HepG2 (cell line): ENCODE measurements around the gene GPR149. TPM values are rescaled to one million over a fixed set of nuclear protein-coding genes. Genes with fewer than 3 reads are reported as not detected.
A peak's percentile ranks its signal among the peaks of the same experiment; 100 is the strongest.

Experiments used
- ATAC-seq: fragments of 200-7000 bp; cut with Tn5 transposase; 3 replicates; pipeline ENCODE4 v1.9.1; 2020; ENCODE audit warnings: mild to moderate bottlenecking, moderate library complexity
- BruUV-seq: library from RNA; stranded (reverse); fragments of 400-500 nt; replicated peaks from 2 replicates; lab custom pipeline; 2021; lab: Mats Ljungman, UMichigan
- CTCF ChIA-PET: fragments of 300-600 bp; formaldehyde crosslinking; extraction: SDS; loops from one replicate; lab custom pipeline; 2021; ENCODE audit warnings: low total read pairs, inconsistent platforms, low intra/inter-chr PET ratio; lab: Yijun Ruan, JAX
- POLR2A ChIA-PET: fragments of 350-600 bp; sonication (Branson Sonifier 250); formaldehyde crosslinking; loops from one replicate; lab custom pipeline; 2020; ENCODE audit warnings: antibody characterized with exemption, inconsistent platforms; lab: Yijun Ruan, JAX
- DNase-seq: peaks from one replicate; pipeline ENCODE4 v3.0.0-alpha.2; 2015; ENCODE audit warnings: low spot score
- FAIRE-seq: peaks from 3 replicates; lab custom pipeline; 2011; peaks lifted over from hg19 to GRCh38; lab: Jason Lieb, UNC
- H2AFZ ChIP-seq: one replicate; pipeline ENCODE4 v1.6.1; 2011; ENCODE audit warnings: low read length, inconsistent platforms
- H3K27ac ChIP-seq: fragments of 300-600 bp; 3 replicates; pipeline ENCODE4 v1.8.0; 2011; ENCODE audit warnings: mixed run types, mild to moderate bottlenecking, mixed read lengths, low read length, inconsistent platforms; ENCODE audit not compliant: insufficient read depth; ENCODE audit errors: extremely low read length
- H3K27me3 ChIP-seq, 2 experiments: fragments of 200-600 bp in 1 of 2; 2 replicates in 1 of 2; 3 replicates in 1 of 2; pipeline versions ENCODE4 v1.6.0 to v1.8.0; 2011; ENCODE audit warnings: low read length in 2 of 2, mild to moderate bottlenecking in 2 of 2, moderate library complexity in 2 of 2, inconsistent platforms in 1 of 2; ENCODE audit not compliant: insufficient read depth in 2 of 2, control insufficient read depth in 1 of 2
- H3K36me3 ChIP-seq, 2 experiments: fragments of 200-600 bp in 1 of 2; replicated peaks in 1 of 2; 2 replicates in 1 of 2; 3 replicates in 1 of 2; pipeline versions ENCODE4 v1.5.1 to v1.8.0; 2011; ENCODE audit warnings: low read length in 2 of 2, inconsistent platforms in 1 of 2; ENCODE audit not compliant: insufficient read depth in 2 of 2, control insufficient read depth in 1 of 2
- H3K4me1 ChIP-seq: 2 replicates; pipeline ENCODE4 v1.5.1; 2012; ENCODE audit warnings: low read length, inconsistent platforms; ENCODE audit not compliant: insufficient read depth
- H3K4me2 ChIP-seq: 2 replicates; pipeline ENCODE4 v1.6.0; 2011; ENCODE audit warnings: low read depth, low read length, inconsistent platforms
- H3K4me3 ChIP-seq, 3 experiments: fragments of 200-600 bp in 1 of 3; sonication (generic), shearing (Covaris generic) in 1 of 3; replicated peaks in 1 of 3; 2 replicates each; pipeline ENCODE4 v1.5.1; 2011 to 2016; ENCODE audit warnings: low read length in 3 of 3, inconsistent platforms in 2 of 3, low read depth in 2 of 3, mild to moderate bottlenecking in 2 of 3, control low read depth in 1 of 3, mixed read lengths in 1 of 3; ENCODE audit not compliant: insufficient read depth in 1 of 3
- H3K79me2 ChIP-seq: one replicate; pipeline ENCODE4 v1.6.1; 2011; ENCODE audit warnings: low read length, inconsistent platforms; ENCODE audit not compliant: insufficient read depth
- H3K9ac ChIP-seq: 2 replicates; pipeline ENCODE4 v1.6.0; 2011; ENCODE audit warnings: mild to moderate bottlenecking, low read depth, low read length, inconsistent platforms; ENCODE audit not compliant: insufficient read depth
- H3K9me3 ChIP-seq: 2 replicates; pipeline ENCODE4 v1.5.1; 2012; ENCODE audit warnings: mild to moderate bottlenecking, low read length
- H4K20me1 ChIP-seq: 2 replicates; pipeline ENCODE4 v1.6.0; 2011; ENCODE audit warnings: inconsistent platforms, mild to moderate bottlenecking, low read length, moderate library complexity; ENCODE audit not compliant: insufficient read depth
- CSRNP2 ChIP-seq: sonication (generic); formaldehyde crosslinking; conservative IDR thresholded peaks from 2 replicates; pipeline ENCODE4 v1.8.0; 2022; ENCODE audit warnings: low read depth, missing genetic modification reagents
- DPF2 ChIP-seq: sonication (generic); formaldehyde crosslinking; IDR thresholded peaks from 2 replicates; pipeline ENCODE4 v1.4.0; 2020; ENCODE audit warnings: mild to moderate bottlenecking, low read depth, missing genetic modification reagents, borderline replicate concordance
- IRF1 ChIP-seq: sonication (generic); formaldehyde crosslinking; IDR thresholded peaks from 2 replicates; pipeline ENCODE4 v1.4.0; 2020; ENCODE audit warnings: low read depth, mild to moderate bottlenecking, missing genetic modification reagents
- NFKBIZ ChIP-seq: IDR thresholded peaks from 2 replicates; pipeline ENCODE4 v1.6.1; 2018; ENCODE audit warnings: missing genetic modification reagents, missing compliant biosample characterization
- PHF5A ChIP-seq: IDR thresholded peaks from one replicate; pipeline ENCODE4 v1.6.1; 2018; ENCODE audit warnings: low read depth, missing genetic modification reagents; ENCODE audit not compliant: unreplicated experiment
- SSRP1 ChIP-seq: IDR thresholded peaks from 2 replicates; pipeline ENCODE4 v1.6.1; 2016; ENCODE audit warnings: control low read depth
- ZNF407 ChIP-seq: sonication (generic); formaldehyde crosslinking; IDR thresholded peaks from one replicate; pipeline ENCODE4 v1.5.1; 2020; ENCODE audit warnings: mild to moderate bottlenecking, missing genetic modification reagents; ENCODE audit errors: not compliant biosample characterization
- ZNF512 ChIP-seq: sonication (generic); formaldehyde crosslinking; IDR thresholded peaks from 2 replicates; pipeline ENCODE4 v1.4.0; 2020; ENCODE audit warnings: mild to moderate bottlenecking, missing genetic modification reagents
- WGBS: methylation state at CpG from one replicate; pipeline ENCODE4 v1.1.6; 2017; ENCODE audit warnings: low lambda C conversion rate; 5-methylcytosine and 5-hydroxymethylcytosine counted together
- in situ Hi-C: cut with HindIII; loops from 2 replicates; pipeline ENCODE4 v1.10.0; 2017; ENCODE audit warnings: low pct_unique_long_range_greater_than_20kb; ENCODE audit not compliant: extremely low pct_ligation_motif_present
- intact Hi-C: fragments of 100-400 bp; cut with micrococcal nuclease; formaldehyde crosslinking; loops from one replicate; pipeline ENCODE4 v1.10.0; 2022; ENCODE audit not compliant: unreplicated experiment
- polyA plus RNA-seq, 8 experiments: library from polyadenylated mRNA; depleted of rRNA in 3 of 8; stranded (reverse) in 7 of 8; unstranded in 1 of 8; fragments of >200 nt; fragmentation: Illumina TruSeq in 4 of 8; extraction: Trizol in 4 of 8; gene quantifications; 2 replicates each; pipeline versions ENCODE4 v1.2.1 to v1.2.3, GENCODE V29; 2011 to 2016; ENCODE audit warnings: low read depth in 4 of 8, missing spikeins in 1 of 8, mixed read lengths in 1 of 8; ENCODE audit not compliant: insufficient read depth in 1 of 8
- total RNA-seq, 5 experiments: library from RNA; depleted of rRNA; stranded (reverse); fragments of >200 nt; fragmentation: Illumina TruSeq; extraction: Trizol; gene quantifications; 2 replicates each; pipeline ENCODE4 v1.2.3, GENCODE V29; 2016; ENCODE audit warnings: low read depth in 1 of 5

The GPR149 gene
- total and polyA plus RNA-seq, 2 of the 13 experiments (the other 11 are each of a cell fraction or from before 2014, with no cell fraction given), result not detected

- no peaks in the 10 kb centered on the region for H3K36me3 ChIP-seq
- BruUV-seq, result no TSS peak
- no peak overlapping the region for H3K27ac ChIP-seq
- no peaks in the 10 kb centered on the region for H3K79me2 ChIP-seq
- ATAC-seq, result peak; percentile 53
- in situ Hi-C loops (no loop called here), intact Hi-C loops (no loop called here)
- H3K4me2 ChIP-seq, result no peak overlapping the region
- ChIA-PET CTCF (no interaction called here), POLR2A (no interaction called here)
- no peaks in the 10 kb centered on the region for H4K20me1 ChIP-seq
- no peak overlapping the region for H3K9ac ChIP-seq
- FAIRE-seq, result no peak
- no peaks in the 10 kb centered on the region for H3K4me1 ChIP-seq
- no peak for DNase-seq
- H3K4me3 ChIP-seq, result no peak overlapping the region
- WGBS, result 16% methylated on average over 10 of the region's 29 CpGs
- TF ChIP-seq NFKBIZ (CRISPR knock-in tag) (no peak), IRF1 (CRISPR knock-in tag) (no peak), ZNF407 (CRISPR knock-in tag) (no peak), CSRNP2 (CRISPR knock-in tag) (no peak), SSRP1 (CRISPR knock-in tag) (no peak), PHF5A (CRISPR knock-in tag) (no peak), ZNF512 (CRISPR knock-in tag) (no peak), DPF2 (no peak)
- H3K9me3 ChIP-seq, result no peaks in the 10 kb centered on the region
- peaks cover 0 to 16% of the 10 kb centered on the region in 2 experiments; a peak in 1 of 5 replicates for H3K27me3 ChIP-seq
- no peak overlapping the region for H2AFZ ChIP-seq
Measured at GRCh38 chr3:154427685-154428285, 2.2 kb downstream of the GPR149 start.
